Kidney epithelial cell (primary cell): Measurements from ENCODE around the gene TFDP2. TPM values are rescaled to one million over a fixed set of nuclear protein-coding genes. Genes with fewer than 3 reads are reported as not detected.
A peak's percentile ranks its signal among the peaks of the same experiment; 100 is the strongest.
"Not testable (repeated sequence)": the region's sequence is repeated elsewhere in the genome, so short reads cannot be mapped to it uniquely, and the experiment has no call there.

Source experiments
- DNase-seq: peaks from one replicate; pipeline ENCODE4 v3.0.0-alpha.2; 2010; ENCODE audit warnings: low read depth
- H3K27me3 ChIP-seq: 2 replicates; pipeline ENCODE4 v1.6.0; 2011; ENCODE audit warnings: low read length; ENCODE audit not compliant: control insufficient read depth, insufficient read depth
- H3K36me3 ChIP-seq: 2 replicates; pipeline ENCODE4 v1.5.1; 2011; ENCODE audit warnings: low read length; ENCODE audit not compliant: control insufficient read depth, insufficient read depth
- H3K4me3 ChIP-seq: 2 replicates; pipeline ENCODE4 v1.5.1; 2011; ENCODE audit warnings: low read depth, mild to moderate bottlenecking, control low read depth, low read length
- CTCF ChIP-seq: IDR thresholded peaks from 2 replicates; pipeline ENCODE4 v1.5.1; 2011; ENCODE audit warnings: mild to moderate bottlenecking, moderate library complexity, low read length, control low read depth, inconsistent platforms; ENCODE audit not compliant: insufficient read depth, poor library complexity, severe bottlenecking
- total RNA-seq: library from RNA; depleted of rRNA; stranded (reverse); fragments of >200 nt; gene quantifications from 2 replicates; pipeline ENCODE4 v1.2.3, GENCODE V29; 2015

The TFDP2 gene
- total RNA-seq, 1 donor from 2014 or later, result 48.0 TPM

DNA sequence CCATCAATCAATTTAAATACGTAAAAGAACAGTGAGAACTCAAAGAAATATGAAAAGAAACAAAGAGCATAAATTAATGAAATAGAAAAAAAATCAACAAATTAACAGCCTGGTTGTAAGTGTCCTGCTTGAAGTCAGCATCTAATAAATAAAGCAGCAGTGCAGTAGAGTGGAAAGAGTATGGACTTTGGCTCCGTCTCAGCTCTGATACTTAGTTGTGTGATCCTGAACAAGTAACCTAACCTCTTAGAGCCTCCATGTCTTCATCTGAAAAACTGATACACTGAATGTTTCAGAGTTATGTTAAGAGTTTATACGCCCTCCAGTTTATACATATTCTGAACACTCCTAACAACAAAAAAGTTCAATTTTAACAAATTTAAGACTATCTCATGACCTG lies 44.6 kb downstream of the TFDP2 start:
- TF ChIP-seq CTCF, result no peak
- H3K27me3 ChIP-seq, result no peaks in the 10 kb centered on the region
- no peak for DNase-seq
- H3K36me3 ChIP-seq, result no peaks in the 10 kb centered on the region
- H3K4me3 ChIP-seq, result no peak overlapping the region

DNA sequence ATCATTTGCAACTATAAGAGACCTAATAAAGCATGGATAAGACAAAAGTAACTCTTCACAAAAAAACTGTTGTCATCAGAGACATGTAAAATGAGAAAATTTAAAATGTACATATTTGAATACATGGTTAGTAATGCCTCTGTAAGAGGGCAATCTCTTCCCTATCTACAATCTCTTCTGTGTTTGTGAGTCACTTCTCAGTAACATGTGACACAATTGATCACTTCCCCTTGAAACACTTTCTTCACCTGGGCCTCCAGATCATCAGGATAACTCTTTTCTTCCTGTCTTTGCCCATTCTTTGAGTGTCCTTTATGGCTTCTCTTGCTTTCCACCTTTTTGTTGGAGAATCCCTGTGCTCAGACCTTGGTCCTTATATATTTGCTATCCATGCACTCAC lies 50.4 kb downstream of the TFDP2 start:
- no peak for DNase-seq
- H3K36me3 ChIP-seq, result no peaks in the 10 kb centered on the region
- no peak for TF ChIP-seq CTCF

GRCh38 chr3:142097099-142097843 lies 52.1 kb downstream of the TFDP2 start:
- no peak for TF ChIP-seq CTCF
- no peak for DNase-seq
- Histone ChIP-seq H3K4me3 (no peak overlapping the region), H3K36me3 (no peaks in the 10 kb centered on the region), H3K27me3 (no peaks in the 10 kb centered on the region)

More for the DNA sequence above, 50.4 kb downstream of the TFDP2 start:
- H3K4me3 ChIP-seq, result no peak overlapping the region
- H3K27me3 ChIP-seq, result no peaks in the 10 kb centered on the region

GRCh38 chr3:142095841-142096240 lies 53.5 kb downstream of the TFDP2 start:
- TF ChIP-seq CTCF, result no peak
- Histone ChIP-seq H3K4me3 (no peak overlapping the region), H3K27me3 (no peaks in the 10 kb centered on the region), H3K36me3 (no peaks in the 10 kb centered on the region)
- DNase-seq, result no peak

DNA sequence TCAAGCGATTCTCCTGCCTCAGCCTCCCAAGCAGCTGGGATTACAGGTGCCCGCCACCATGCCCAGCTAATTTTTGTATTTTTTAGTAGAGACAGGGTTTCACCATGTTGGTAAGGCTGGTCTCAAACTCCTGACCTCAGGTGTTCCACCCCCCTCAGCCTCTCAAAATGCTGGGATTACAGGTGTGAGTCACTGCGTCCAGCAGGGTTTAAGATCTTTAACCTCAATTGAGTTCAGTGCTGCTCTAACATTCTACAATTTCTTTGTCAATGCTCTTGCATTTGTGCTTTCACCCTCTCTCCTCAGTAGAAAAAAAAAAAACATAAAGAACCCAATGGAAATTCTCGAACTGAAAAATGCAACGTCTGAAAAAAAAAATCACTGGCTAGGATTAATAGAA lies 60.4 kb downstream of the TFDP2 start:
- not testable (repeated sequence) for H3K4me3 ChIP-seq, DNase-seq

DNA sequence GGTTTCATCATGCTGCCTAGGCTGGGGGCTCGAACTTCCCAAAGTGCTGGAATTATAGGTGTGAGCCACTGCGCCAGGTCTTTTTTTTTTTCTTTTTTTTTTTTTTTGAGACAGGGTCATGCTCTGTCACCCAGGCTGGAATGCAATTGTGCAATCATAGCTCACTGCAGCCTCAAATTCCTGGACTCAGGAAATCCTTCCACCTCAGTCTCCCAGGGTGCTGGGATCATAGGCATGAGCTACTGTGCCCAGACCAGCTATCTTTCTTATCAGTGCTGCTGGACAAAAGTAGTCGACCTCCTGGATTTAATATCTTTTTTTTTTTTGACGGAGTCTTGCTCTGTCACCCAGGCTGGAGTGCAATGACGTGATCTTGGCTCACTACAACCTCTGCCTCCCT lies 60.8 kb downstream of the TFDP2 start:
- Histone ChIP-seq H3K36me3 (no peaks in the 10 kb centered on the region), H3K4me3 (no peak overlapping the region), H3K27me3 (no peaks in the 10 kb centered on the region)
- DNase-seq, result peak; percentile 29
- TF ChIP-seq CTCF, result no peak

More for the DNA sequence above, 60.4 kb downstream of the TFDP2 start:
- H3K36me3 ChIP-seq, H3K27me3 ChIP-seq: not testable (repeated sequence)
